ENCODE measurements around the gene FBXW4.

The FBXW4 gene

DNA sequence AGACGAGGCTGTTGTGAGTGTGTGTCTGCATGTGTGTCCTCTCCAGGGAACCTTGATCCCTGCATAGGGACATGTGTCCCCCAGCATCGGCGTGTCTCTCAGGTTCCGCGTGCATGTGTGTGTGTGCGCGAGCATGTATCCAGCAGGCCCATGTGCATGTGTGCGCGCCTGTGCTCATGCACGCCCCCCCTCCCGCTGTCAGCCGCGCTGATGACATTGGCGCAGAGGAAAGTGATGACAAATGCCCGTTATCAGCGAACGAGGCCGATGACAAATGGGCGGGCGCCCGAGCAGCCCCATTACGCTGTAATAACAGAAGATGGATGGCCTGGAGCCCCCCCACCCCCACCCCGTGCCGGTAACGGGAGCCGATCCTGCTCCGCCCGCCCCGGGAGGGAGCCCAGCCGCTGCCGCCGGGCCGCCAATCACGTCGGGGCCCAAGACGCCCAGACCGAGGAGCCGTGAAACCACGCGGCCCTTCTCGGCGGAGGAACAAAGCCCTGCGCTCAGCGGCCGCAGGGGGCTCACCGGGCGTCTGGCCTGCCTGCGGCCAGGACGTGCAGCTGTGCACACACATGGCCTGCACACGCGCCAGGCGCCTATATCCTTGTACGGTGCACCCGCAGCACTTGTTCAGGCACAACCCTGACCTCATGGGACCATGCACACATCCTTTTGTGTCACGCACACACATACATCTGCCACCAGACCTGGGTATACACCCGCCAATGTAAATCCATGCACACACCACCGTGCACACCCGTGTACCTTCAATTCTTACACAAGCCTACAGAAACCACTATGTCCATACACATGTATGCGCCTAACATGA lies 128.4 kb downstream of the FBXW4 start:
- no peak for DNase-seq (ENCODE audit: low read depth)

DNA sequence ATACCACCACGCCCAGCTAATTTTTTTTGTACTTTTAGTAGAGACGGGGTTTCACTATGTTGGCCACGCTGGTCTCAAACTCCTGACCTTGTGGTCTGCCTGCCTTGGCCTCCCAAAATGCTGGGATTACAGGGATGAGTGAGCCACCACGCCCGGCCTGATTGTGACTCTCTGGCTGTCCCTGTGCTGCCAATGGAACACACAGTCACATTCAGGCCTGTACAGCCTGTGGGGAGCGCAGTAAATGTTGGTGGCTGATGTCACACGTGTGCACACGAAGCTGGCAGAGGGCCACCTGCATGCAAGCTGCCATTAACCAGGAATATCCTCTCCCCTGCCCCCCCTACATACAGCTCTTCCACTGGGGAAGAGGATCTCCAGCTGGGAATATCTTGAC lies 129.0 kb downstream of the FBXW4 start:
- DNase-seq (ENCODE audit: low read depth) = no peak

DNA sequence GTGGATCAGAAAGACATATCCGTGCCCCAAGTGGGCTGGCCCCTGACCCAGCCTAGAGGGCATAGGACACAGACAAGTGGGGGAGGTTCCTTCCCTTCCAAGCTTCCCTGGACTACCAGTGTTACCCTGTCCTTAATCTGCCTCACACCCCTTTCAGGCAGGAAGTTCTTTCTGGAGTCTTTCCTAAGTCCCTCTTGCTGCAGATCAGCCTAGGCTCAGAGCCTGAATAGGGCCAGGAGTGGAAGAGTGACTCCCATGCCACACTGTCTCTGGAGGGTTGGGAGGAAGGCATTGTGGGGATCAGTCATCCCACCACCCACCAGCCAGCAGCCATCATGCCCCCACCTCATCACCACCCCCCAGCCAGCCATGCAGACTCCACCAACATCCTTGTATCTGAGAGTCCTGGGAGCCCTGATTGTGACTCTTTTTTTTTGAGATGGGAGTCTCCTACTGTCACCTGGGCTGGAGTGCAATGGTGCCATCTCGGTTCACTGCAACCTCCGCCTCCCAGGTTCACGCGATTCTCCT lies 129.5 kb downstream of the FBXW4 start:
- no peak for DNase-seq (ENCODE audit: low read depth)

DNA sequence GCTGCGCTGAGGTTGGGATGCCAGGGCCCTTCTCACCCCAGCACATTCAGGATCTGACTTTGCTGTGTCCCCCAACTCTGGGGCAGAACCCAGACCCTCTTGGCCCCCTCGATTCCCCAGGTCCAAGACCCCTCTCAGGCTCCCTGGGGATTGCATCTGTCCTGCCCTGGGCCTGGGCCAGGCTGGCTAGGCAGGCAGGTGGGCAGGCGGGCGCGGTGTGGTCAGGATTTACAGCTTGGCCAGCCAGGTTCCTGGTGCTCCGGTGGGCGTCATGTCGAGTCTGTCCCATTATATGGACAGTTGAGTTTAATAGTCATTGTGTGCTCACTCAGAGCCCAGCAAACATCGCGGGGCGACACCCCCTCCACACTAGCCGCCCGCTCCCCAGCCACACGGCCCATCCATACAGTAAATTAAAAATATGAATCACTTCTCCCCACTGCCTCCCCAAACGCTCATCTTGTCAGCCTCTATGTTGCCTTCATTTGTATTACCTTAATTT lies 130.4 kb downstream of the FBXW4 start:
- DNase-seq (ENCODE audit: low read depth) = no peak

DNA sequence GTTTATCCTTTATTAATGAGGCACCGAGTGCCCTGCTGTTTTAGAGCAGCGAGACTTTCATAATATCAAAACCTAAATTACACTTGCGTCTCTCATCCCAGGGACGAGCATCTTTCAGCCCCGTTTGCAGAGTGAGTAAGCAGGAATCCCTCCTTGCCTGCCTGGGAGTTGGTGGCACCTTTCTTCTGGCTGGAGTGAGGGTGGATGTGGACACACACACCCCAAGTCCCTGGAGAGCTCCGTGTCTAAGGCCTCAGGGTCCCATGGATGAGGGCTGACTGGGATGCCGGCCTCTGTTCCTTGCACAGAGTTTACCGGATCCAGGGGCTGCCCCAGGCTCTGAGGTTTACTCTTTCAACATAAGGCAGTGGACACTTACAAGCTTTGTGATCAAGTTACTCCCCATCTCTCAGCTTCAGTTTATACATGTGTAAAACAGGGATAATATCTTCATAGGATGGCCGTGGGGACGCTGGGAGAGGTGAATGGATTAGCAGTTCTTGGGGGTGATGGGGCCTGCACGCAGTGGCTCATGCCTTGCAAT lies 131.4 kb downstream of the FBXW4 start:
- DNase-seq (ENCODE audit: low read depth) = no peak

DNA sequence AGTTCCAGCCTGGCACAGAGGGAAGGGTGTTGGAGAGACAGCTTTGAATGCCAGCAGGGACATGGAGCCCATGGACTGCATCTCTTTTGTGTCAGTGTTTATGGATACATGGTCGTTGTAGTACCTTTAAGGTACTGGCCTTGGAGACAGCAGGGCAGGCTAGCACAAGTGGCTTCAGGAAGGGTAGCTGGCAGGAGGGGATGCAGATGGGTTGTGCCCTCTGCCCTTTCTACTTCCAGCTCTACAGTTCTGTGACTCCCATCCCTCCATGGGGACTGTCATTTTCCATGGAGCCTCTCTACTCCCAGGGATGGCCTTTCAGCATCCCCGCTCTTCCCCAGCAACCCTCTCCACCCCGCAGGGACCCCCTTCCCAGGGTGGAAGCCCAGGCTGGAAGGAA lies 132.0 kb downstream of the FBXW4 start:
- DNase-seq (ENCODE audit: low read depth) = no peak

DNA sequence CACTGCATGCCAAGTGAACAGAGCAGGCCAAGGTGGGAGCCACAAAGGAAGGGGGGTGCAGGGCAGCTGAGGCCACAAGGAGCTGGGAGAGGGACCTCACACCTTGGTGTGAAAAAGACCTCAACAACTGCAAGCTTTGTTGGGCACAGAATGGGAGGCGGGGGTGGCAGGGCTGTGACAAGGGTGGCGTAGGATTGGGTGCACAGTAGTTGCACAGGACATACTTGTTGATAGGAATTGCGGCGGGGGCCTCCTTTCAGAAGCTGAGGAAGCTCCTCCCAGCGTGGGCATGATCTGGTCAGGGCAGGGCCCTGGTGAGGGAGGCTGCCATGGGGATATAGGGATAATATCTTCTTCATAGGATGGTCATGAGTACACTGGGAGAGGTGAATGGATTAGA lies 132.7 kb downstream of the FBXW4 start:
- DNase-seq (ENCODE audit: low read depth) = no peak

DNA sequence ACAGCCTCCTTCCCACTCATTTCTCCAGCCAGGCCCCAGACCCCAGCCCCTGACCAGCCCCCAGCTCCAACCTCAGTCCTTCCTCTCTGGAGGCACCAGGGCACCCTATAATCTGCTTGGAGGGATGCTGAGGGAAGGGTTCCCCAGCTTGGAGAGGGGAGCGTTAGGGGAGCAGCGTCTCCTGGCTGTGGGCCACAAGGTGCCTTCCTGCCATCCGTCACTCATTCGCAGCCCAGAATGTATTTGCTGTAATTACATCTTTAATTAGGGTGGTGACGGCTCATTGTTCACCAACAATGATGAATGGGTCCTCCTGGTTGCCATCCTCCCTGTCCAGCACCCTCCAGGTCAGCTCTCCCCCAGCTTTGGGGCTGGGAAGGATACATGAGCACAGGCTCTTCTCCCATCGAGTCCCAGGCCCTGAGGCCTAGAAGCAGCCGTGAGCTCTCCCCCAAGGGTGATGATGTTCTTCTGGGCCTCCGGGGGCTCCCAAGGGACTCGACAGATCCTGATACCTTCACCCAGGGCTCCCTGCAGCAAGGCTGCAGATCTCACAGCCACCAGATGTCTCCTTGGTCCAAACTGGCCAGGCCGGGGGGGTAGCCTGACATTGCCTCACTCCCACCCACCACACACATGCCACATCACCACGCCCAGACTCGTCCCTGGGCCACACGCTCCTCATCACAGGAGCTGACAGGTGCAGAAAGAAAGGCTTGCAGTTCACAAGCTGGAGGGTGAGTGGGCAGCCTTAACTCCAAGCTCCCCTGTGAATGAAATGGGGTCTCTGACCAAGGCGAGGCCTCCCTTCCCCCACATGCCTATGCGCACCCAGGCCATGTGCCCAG lies 133.7 kb downstream of the FBXW4 start:
- DNase-seq (ENCODE audit: low read depth) = no peak

All from CMK (cell line).